Measurements from ENCODE around the gene OGDH. TPM values are rescaled to one million over a fixed set of nuclear protein-coding genes. Genes with fewer than 3 reads are reported as not detected.

Gene OGDH
- total and polyA plus RNA-seq, 2 of the 13 experiments (the other 11 are each of a cell fraction or from before 2014, with no cell fraction given), result 17.4 to 25.4 TPM

DNA sequence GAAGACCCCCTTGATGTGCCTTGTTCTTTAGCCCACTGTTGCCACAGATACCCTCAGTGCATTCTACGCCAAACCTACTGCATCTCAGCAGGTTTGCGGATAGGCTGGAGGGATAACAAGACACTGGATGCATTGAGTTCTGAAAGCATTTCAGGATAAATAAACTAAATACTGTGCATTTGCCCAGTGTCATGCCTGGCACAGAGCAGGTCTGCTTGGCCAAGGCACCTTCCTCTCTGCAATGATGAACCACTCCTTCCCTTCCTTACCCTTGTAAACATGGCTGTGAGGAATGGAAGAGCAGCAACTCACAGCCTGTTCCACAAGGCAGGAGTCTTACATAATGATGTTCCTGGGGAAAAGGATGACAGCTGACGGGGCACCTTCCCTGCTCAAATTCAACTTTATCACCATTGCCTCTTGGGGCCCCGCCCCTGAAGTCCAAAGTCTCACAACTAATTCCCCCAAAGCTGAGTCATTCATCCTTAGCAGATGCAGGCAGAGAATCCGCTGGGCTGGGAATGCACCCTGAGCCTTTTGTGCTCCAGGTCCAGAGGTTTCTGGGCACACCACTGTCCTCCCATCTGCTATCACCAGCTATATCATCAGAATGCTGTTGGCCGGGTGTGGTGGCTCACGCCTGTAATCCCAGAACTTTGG lies 44.3 kb upstream of the OGDH start (continued):
- TF ChIP-seq ZNF672 (CRISPR knock-in tag; IDR thresholded peaks at IDR 0.05) (no peak), AGO2 (optimal IDR thresholded peaks at IDR 0.05; ENCODE audit: low read depth, low read length) (no peak), RNF2 (conservative IDR thresholded peaks at IDR 0.05; ENCODE audit: low read depth) (no peak), RXRA (CRISPR knock-in tag; IDR thresholded peaks at IDR 0.05) (peak; percentile 76; the same call in 1 of the 2 replicates), NFE2 (CRISPR knock-in tag; IDR thresholded peaks at IDR 0.05) (peak; percentile 68; the same call in 1 of the 2 replicates), KMT2A (CRISPR knock-in tag; IDR thresholded peaks at IDR 0.05) (no peak), CHCHD3 (CRISPR knock-in tag; IDR thresholded peaks at IDR 0.05) (no peak), ZNF605 (CRISPR knock-in tag; IDR thresholded peaks at IDR 0.05) (peak; percentile 79), NFE2L2 (IDR thresholded peaks at IDR 0.05; ENCODE audit: low read length) (peak; percentile 86; the same call in 1 of the 2 replicates), STAG1 (CRISPR knock-in tag; IDR thresholded peaks at IDR 0.05) (0 out of 2 replicates have a peak, but pooled peaks have one; percentile 14)
- TF ChIP-seq, protein P1, sequence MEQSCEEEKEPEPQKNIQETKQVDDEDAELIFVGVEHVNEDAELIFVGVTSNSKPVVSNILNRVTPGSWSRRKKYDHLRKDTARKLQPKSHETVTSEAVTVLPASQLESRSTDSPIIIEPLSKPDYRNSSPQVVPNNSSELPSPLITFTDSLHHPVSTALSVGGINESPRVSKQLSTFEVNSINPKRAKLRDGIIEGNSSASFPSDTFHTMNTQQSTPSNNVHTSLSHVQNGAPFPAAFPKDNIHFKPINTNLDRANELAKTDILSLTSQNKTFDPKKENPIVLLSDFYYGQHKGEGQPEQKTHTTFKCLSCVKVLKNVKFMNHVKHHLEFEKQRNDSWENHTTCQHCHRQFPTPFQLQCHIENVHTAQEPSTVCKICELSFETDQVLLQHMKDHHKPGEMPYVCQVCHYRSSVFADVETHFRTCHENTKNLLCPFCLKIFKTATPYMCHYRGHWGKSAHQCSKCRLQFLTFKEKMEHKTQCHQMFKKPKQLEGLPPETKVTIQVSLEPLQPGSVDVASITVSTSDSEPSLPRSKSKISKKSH (CRISPR knock-in tag; IDR thresholded peaks at IDR 0.05; ENCODE audit: borderline replicate concordance), result no peak
- TF ChIP-seq, protein P2, sequence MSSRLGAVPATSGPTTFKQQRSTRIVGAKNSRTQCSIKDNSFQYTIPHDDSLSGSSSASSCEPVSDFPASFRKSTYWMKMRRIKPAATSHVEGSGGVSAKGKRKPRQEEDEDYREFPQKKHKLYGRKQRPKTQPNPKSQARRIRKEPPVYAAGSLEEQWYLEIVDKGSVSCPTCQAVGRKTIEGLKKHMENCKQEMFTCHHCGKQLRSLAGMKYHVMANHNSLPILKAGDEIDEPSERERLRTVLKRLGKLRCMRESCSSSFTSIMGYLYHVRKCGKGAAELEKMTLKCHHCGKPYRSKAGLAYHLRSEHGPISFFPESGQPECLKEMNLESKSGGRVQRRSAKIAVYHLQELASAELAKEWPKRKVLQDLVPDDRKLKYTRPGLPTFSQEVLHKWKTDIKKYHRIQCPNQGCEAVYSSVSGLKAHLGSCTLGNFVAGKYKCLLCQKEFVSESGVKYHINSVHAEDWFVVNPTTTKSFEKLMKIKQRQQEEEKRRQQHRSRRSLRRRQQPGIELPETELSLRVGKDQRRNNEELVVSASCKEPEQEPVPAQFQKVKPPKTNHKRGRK (CRISPR knock-in tag; IDR thresholded peaks at IDR 0.05), result no peak
- TF ChIP-seq, protein P3, sequence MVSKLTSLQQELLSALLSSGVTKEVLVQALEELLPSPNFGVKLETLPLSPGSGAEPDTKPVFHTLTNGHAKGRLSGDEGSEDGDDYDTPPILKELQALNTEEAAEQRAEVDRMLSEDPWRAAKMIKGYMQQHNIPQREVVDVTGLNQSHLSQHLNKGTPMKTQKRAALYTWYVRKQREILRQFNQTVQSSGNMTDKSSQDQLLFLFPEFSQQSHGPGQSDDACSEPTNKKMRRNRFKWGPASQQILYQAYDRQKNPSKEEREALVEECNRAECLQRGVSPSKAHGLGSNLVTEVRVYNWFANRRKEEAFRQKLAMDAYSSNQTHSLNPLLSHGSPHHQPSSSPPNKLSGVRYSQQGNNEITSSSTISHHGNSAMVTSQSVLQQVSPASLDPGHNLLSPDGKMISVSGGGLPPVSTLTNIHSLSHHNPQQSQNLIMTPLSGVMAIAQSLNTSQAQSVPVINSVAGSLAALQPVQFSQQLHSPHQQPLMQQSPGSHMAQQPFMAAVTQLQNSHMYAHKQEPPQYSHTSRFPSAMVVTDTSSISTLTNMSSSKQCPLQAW (CRISPR knock-in tag; IDR thresholded peaks at IDR 0.05), result peak; percentile 73; the same call in 1 of the 2 replicates
- TF ChIP-seq, protein P4, sequence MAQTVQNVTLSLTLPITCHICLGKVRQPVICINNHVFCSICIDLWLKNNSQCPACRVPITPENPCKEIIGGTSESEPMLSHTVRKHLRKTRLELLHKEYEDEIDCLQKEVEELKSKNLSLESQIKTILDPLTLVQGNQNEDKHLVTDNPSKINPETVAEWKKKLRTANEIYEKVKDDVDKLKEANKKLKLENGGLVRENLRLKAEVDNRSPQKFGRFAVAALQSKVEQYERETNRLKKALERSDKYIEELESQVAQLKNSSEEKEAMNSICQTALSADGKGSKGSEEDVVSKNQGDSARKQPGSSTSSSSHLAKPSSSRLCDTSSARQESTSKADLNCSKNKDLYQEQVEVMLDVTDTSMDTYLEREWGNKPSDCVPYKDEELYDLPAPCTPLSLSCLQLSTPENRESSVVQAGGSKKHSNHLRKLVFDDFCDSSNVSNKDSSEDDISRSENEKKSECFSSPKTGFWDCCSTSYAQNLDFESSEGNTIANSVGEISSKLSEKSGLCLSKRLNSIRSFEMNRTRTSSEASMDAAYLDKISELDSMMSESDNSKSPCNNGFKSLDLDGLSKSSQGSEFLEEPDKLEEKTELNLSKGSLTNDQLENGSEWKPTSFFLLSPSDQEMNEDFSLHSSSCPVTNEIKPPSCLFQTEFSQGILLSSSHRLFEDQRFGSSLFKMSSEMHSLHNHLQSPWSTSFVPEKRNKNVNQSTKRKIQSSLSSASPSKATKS (CRISPR knock-in tag; IDR thresholded peaks at IDR 0.05), result no peak
- TF ChIP-seq, protein P5, sequence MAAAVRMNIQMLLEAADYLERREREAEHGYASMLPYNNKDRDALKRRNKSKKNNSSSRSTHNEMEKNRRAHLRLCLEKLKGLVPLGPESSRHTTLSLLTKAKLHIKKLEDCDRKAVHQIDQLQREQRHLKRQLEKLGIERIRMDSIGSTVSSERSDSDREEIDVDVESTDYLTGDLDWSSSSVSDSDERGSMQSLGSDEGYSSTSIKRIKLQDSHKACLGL (CRISPR knock-in tag; IDR thresholded peaks at IDR 0.05), result no peak
